K562 (cell line): ENCODE data around the gene HOXB3. TPM values are rescaled to one million over a fixed set of nuclear protein-coding genes. Genes with fewer than 3 reads are reported as not detected.

Source experiments
- BCLAF1 ChIP-seq, 2 experiments: fragments of 450-650 bp in 1 of 2; IDR thresholded peaks; 2 replicates each; pipeline ENCODE4 v1.6.1; 2011 to 2017; ENCODE audit warnings: low read depth in 2 of 2, antibody characterized with exemption in 1 of 2, borderline replicate concordance in 1 of 2, low read length in 1 of 2, mild to moderate bottlenecking in 1 of 2, mixed read lengths in 1 of 2; ENCODE audit not compliant: control insufficient read depth in 1 of 2
- BHLHE40 ChIP-seq: IDR thresholded peaks from 2 replicates; pipeline ENCODE4 v1.6.1; 2011; ENCODE audit warnings: low read length, improper control_type of control experiment
- BRD9 ChIP-seq: fragments of 450-650 bp; IDR thresholded peaks from 2 replicates; pipeline ENCODE4 v1.6.1; 2018; ENCODE audit warnings: low read depth; ENCODE audit not compliant: partially characterized antibody
- CCNT2 ChIP-seq: IDR thresholded peaks from 2 replicates; pipeline ENCODE4 v1.6.1; 2011; ENCODE audit warnings: borderline replicate concordance, low read depth, mild to moderate bottlenecking, moderate library complexity, mixed read lengths, low read length; ENCODE audit not compliant: insufficient read length; ENCODE audit errors: extremely low read depth
- FOSL1 ChIP-seq: fragments of 200-800 bp; sonication (Bioruptor generic); conservative IDR thresholded peaks from 2 replicates; pipeline ENCODE4 v1.6.1; 2016; ENCODE audit warnings: missing genetic modification characterization, missing compliant biosample characterization
- GABPA ChIP-seq: fragments of 200-800 bp; sonication (Bioruptor generic); conservative IDR thresholded peaks from 2 replicates; pipeline ENCODE4 v1.6.1; 2016; ENCODE audit warnings: low read depth, missing genetic modification characterization, missing compliant biosample characterization
- JUN ChIP-seq, 2 experiments: sonication (generic) in 1 of 2; formaldehyde crosslinking in 1 of 2; IDR thresholded peaks; 2 replicates each; pipeline versions ENCODE4 v1.6.1 to v1.8.0; 2012 to 2022; ENCODE audit warnings: borderline replicate concordance in 2 of 2, mild to moderate bottlenecking in 2 of 2, improper control_type of control experiment in 1 of 2, low read depth in 1 of 2, low read length in 1 of 2, missing genetic modification reagents in 1 of 2
- MAZ ChIP-seq, 2 experiments: fragments of 450-650 bp in 1 of 2; sonication (generic) in 1 of 2; formaldehyde crosslinking; IDR thresholded peaks in 1 of 2; conservative IDR thresholded peaks in 1 of 2; 2 replicates each; pipeline versions ENCODE4 v1.4.0 to v1.5.0; 2020; ENCODE audit warnings: mild to moderate bottlenecking in 1 of 2, missing genetic modification reagents in 1 of 2
- MTF1 ChIP-seq: fragments of 250-450 bp; sonication (Bioruptor Pico); IDR thresholded peaks from 2 replicates; pipeline ENCODE4 v1.9.0; 2021; ENCODE audit warnings: moderate library complexity, mild to moderate bottlenecking, inconsistent platforms, borderline replicate concordance
- PATZ1 ChIP-seq: fragments of 250-450 bp; sonication (Bioruptor Pico); IDR thresholded peaks from 2 replicates; pipeline ENCODE4 v1.5.0; 2020; ENCODE audit warnings: mild to moderate bottlenecking, borderline replicate concordance
- POLR2B ChIP-seq: fragments of 450-650 bp; IDR thresholded peaks from 2 replicates; pipeline ENCODE4 v1.6.1; 2018; ENCODE audit warnings: low read depth; ENCODE audit not compliant: partially characterized antibody
- POLR2G ChIP-seq: fragments of 200-400 bp; formaldehyde crosslinking; IDR thresholded peaks from 2 replicates; pipeline ENCODE4 v1.6.1; 2017; ENCODE audit warnings: low read depth, mild to moderate bottlenecking, antibody characterized with exemption, low read length, moderate library complexity
- SMAD1 ChIP-seq: fragments of 150-350 bp; IDR thresholded peaks from 2 replicates; pipeline ENCODE4 v1.6.1; 2014; ENCODE audit warnings: low read length, low read depth; ENCODE audit not compliant: partially characterized antibody
- SMAD4 ChIP-seq: fragments of 250-450 bp; sonication (Bioruptor Pico); conservative IDR thresholded peaks from 2 replicates; pipeline ENCODE4 v1.8.0; 2021; ENCODE audit warnings: inconsistent platforms, mild to moderate bottlenecking, moderate library complexity
- TEAD1 ChIP-seq, 2 experiments: fragments of 450-650 bp in 1 of 2; sonication (generic) in 1 of 2; formaldehyde crosslinking; IDR thresholded peaks; 2 replicates each; pipeline versions ENCODE4 v1.4.0 to v1.8.0; 2020 to 2022; ENCODE audit warnings: mild to moderate bottlenecking in 2 of 2, missing genetic modification reagents in 1 of 2
- UBTF ChIP-seq, 2 experiments: IDR thresholded peaks; 2 replicates each; pipeline ENCODE4 v1.6.1; 2012; ENCODE audit warnings: improper control_type of control experiment in 2 of 2, low read depth in 2 of 2, low read length in 2 of 2, borderline replicate concordance in 1 of 2
- ZNF79 ChIP-seq: fragments of 250-450 bp; sonication (Bioruptor Pico); IDR thresholded peaks from 2 replicates; pipeline ENCODE4 v1.4.0; 2020; ENCODE audit warnings: low read depth, mild to moderate bottlenecking, moderate library complexity
- polyA plus RNA-seq, 8 experiments: library from polyadenylated mRNA; depleted of rRNA in 4 of 8; stranded (reverse) in 5 of 8; unstranded in 3 of 8; fragments of >200 nt; fragmentation: Nextera tagmentation in 2 of 8; fragmentation: Illumina TruSeq in 1 of 8; extraction: Ambion mirVana in 2 of 8; extraction: Trizol in 1 of 8; gene quantifications; 2 replicates each; pipeline versions ENCODE4 v1.2.1 to v1.2.3, GENCODE V29; 2011 to 2014; ENCODE audit warnings: inconsistent platforms in 1 of 8, missing spikeins in 1 of 8
- total RNA-seq, 7 experiments: library from RNA; depleted of rRNA in 6 of 7; stranded (reverse); fragments of >200 nt in 6 of 7; fragmentation: Illumina TruSeq in 2 of 7; extraction: Trizol in 2 of 7; gene quantifications; 2 replicates each; pipeline versions ENCODE4 v1.2.1 to v1.2.3, GENCODE V29; 2011 to 2021; ENCODE audit warnings: low replicate concordance in 1 of 7

The HOXB3 gene
- total and polyA plus RNA-seq, 9 of the 15 experiments (the other 6 are each of a cell fraction or from before 2014, with no cell fraction given): 2.4 to 41.3 (median 20.2) TPM

DNA sequence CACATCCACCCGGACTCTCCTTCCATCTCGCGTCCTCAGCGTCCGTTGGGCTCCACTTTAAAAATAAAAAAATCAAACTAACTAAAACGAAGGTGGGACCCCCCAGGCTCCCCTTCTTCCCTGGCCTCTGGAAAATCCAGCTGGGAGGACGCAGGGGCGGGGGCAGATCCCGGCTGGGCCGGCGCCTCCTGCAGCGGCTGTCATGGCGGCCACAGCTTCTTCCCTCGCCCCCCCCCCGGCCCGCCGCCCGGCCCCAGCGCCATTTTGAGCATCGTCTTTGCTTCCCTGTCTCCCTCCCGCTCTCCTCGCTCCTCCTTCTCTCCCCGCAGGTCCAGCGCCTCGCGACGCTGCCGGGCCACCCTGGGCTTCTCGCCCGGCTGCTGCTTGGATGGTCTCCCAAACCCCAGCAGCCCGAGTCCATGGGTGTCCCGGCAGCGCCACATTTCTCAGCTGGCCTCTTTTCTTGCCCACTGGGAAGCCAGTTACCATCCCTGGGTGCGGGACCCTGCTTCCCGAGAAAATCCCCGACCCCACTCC is 48.4 kb downstream of the HOXB3 start (continued):
- no peak for TF ChIP-seq MTF1 (CRISPR knock-in tag)
- peak; percentile 20; the same call in 1 of the 2 replicates for TF ChIP-seq GABPA (tag)
- TF ChIP-seq SMAD4: 0 out of 2 replicates have a peak, but pooled peaks have one; percentile 55
- peak; percentile 24; the same call in 1 of the 2 replicates for TF ChIP-seq FOSL1 (tag)
- TF ChIP-seq PATZ1 (CRISPR knock-in tag): 0 out of 2 replicates have a peak, but pooled peaks have one; percentile 13
- TF ChIP-seq MAZ (CRISPR knock-in tag; conservative IDR thresholded peaks at IDR 0.05 in 1 of 2, IDR thresholded peaks at IDR 0.05 in 1 of 2): peak; percentile 62 to 68
- TF ChIP-seq UBTF (IDR thresholded peaks at IDR 0.05; ENCODE audit: borderline replicate concordance in 1 of 2, low read depth in 2 of 2, low read length in 2 of 2): peak; percentile 22 to 84; a peak in 2 of 4 replicates
- no peak for TF ChIP-seq BHLHE40
- TF ChIP-seq BRD9: peak; percentile 53
- peak; percentile 31 for TF ChIP-seq SMAD1
- peak; percentile 85 for TF ChIP-seq POLR2G
- no peak for TF ChIP-seq JUN (IDR thresholded peaks at IDR 0.05; ENCODE audit: borderline replicate concordance, low read depth, low read length)
- TF ChIP-seq JUN (CRISPR knock-in tag; IDR thresholded peaks at IDR 0.05; ENCODE audit: borderline replicate concordance): peak; percentile 42; the same call in 1 of the 2 replicates
- TF ChIP-seq TEAD1 (CRISPR knock-in tag; IDR thresholded peaks at IDR 0.05): peak in 1 of 2 experiments; percentile 53; a peak in 1 of 4 replicates
- peak; percentile 62 for TF ChIP-seq CCNT2
- TF ChIP-seq ZNF79 (CRISPR knock-in tag): no peak
- peak; percentile 54 for TF ChIP-seq POLR2B
- TF ChIP-seq BCLAF1 (IDR thresholded peaks at IDR 0.05; ENCODE audit: borderline replicate concordance in 1 of 2, control insufficient read depth in 1 of 2, low read depth in 2 of 2, low read length in 1 of 2): no peak
